SW 1271 (cell line): ENCODE measurements around the gene ARHGAP32.

Experiments used
- DNase-seq, 2 experiments: peaks; one replicate each; lab custom pipeline; 2025; lab: John Stamatoyannopoulos, UW

ARHGAP32 gene

DNA sequence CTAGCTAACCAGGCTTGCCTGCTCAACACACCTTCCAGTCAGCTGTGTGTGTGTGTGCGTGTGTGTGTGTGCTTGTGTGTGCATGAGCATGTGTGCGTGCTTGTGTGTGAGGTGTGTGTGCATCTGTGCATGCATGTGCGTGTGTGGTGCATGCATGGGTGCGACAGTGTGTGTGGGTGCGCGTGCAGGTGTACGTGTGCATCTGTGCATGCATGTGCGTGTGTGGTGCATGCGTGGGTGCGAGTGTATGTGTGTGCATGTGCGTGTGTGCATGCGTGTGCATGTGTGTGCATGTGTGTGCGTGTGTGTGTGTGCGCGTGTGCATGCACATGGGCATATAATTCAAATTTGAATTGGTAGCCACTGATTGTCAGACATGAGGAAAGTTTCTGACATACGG is 239.0 kb downstream of the ARHGAP32 start:
- DNase-seq, result no peak

DNA sequence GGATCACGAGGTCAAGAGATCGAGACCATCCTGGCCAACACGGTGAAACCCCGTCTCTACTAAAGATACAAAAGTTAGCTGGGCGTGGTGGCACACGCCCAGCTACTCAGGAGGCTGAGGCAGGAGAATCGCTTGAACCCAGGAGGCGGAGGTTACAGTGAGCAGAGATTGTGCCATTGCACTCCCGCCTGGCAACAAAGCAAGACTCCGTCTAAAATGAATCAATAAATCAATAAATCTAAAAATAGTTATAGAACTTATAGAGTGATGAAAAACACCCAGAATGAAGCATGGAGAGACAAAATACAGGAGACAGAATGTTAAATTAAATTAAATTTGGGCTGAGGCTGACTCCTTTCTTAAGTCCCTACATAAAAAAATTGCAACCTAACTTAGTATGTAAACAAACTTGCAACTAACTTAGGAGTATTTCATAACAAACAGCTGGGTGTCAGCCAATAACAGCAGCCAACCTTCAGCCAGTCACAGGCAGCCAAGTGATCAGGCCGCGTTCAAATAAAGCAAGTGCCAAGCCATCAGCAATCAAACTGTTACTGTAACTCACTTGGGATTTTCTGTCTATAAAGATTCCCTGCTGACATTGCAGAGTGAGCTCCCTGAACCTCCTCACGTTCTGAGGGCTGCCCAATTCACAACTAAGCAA is 242.2 kb downstream of the ARHGAP32 start:
- no peak for DNase-seq

DNA sequence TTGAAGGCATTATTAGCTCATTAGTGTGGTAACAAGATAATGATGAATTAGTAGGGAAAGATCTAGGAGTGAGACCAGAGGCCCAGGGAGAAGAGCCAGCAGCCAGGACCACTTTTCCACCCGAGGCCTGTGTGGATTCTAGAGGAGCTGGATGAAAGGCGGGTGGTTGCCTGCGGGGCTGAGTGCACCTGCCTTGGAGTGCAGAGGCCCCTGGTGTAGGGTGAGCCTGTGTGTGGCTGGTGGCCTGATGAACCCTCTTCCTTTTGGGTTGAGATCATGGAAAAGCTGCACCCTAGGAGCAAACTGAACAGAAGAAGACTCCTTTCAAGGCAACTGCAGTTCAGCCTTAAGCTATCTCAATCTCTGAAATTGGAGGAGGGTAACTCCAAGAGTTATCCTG is 243.5 kb downstream of the ARHGAP32 start:
- DNase-seq, result no peak

DNA sequence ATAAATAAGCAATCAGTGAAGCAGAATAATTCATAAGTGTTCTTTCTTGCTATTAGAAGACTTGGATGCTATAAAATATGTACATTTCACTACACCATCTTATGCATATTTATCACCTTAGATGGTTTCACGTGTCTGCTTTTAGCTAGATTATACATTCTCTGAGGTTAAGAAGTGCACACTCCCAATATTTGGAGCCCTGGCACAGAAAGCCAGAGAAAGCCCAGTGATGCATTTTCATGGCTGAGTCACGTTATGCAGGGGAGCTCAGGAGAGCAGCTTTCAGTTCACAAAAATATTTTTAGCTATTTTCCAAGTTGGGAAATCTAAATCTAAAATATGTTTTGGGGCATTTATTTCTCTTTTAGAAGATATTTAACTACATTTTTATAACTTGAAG is 244.4 kb downstream of the ARHGAP32 start:
- DNase-seq, result no peak

DNA sequence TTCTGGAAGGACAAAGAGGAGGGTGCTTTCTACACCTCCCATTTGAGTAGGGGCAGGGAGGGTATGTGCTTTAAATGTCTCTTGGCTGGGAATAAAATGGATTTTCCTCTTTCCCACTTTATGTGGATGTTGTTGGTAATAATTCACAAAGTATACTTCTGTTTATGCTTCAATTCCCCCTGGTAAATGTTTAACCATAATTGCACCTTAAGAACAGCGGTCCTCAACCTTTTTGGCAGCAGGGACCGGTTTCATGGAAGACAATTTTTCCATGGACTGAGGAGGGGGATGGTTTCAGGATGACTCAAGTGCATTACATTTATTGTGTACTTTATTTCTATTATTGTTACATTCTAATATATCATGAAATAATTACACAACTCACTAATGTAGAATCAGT is 245.5 kb downstream of the ARHGAP32 start:
- DNase-seq, result no peak

DNA sequence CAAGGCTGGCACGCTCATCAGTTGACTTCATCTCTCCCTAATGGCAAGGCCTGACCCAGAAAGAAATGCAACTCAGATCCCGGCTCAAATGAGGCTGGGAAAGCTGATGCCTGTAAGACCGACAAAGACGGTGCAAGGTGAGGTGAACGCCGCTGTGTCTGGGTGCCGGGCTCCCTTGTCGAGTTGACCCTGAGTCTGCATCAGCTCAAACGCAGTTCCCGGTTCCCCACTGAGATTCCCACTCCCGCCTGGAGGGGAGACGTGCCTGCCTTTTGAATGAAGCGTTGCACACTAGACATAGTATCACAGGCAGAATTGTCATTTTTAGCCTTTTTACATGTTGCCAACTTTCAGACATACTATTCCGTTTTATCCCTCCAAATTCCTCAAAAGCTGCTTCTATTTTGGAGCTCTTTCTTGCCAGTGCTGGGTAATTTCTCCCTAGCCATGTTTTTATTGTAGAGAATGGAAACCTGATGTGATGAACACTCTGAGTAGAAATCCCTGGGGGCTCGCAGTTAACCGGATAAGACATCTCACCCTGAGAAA is 248.6 kb downstream of the ARHGAP32 start:
- no peak for DNase-seq

DNA sequence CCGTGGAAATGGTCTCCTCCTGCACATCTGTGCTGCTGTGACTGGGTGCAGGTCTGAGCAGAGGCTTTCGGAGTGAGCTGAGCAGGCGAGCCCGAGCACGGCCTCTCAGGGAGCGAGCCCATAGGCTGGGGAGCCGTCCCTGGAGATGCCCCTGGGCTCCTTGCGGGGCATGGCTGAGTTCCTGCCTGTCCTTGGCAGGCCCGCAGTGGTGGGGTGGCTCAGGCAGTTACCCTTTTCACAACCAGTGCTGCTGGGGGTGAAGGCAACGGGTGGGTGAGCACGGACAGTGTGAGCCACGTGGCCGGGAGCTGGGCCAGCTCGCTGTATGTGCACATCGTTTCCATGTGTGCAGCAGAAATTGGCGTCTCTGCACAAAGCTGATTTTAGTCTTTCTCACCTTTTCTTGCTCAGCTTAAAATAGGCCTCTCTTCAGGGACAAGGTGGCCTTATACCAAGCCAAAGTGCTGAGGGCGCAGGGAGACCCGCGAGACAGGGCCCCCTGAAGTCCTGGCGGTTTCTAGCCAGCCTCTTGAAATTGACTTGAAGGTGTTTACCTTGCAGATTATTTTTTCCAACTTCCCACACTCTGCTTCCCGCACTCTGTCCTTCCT is 249.2 kb downstream of the ARHGAP32 start, which contains the start of gene TP53AIP1:
TSS of gene TP53AIP1 (minus strand) at position 55 of the 611 bp plus-strand sequence. CDS start 5,053 bp downstream, outside the sequence.
- no peak for DNase-seq

DNA sequence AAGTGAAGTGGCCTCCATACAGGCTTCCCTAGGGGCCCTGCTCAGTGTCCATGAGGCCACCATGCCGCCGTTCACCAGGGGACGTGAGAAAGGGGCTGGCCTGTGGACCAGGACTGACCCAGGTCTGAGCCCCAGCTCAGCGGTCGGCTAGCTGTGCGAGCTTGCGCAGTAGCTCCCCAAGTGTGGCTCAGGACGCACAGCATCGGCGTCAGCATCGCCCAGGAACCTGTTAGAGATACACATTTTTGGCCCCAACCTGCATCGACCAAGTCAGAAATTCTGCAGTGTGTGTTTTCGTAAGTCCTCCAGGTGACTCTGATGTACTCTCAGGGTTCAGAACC is 249.9 kb downstream of the ARHGAP32 start:
- no peak for DNase-seq

DNA sequence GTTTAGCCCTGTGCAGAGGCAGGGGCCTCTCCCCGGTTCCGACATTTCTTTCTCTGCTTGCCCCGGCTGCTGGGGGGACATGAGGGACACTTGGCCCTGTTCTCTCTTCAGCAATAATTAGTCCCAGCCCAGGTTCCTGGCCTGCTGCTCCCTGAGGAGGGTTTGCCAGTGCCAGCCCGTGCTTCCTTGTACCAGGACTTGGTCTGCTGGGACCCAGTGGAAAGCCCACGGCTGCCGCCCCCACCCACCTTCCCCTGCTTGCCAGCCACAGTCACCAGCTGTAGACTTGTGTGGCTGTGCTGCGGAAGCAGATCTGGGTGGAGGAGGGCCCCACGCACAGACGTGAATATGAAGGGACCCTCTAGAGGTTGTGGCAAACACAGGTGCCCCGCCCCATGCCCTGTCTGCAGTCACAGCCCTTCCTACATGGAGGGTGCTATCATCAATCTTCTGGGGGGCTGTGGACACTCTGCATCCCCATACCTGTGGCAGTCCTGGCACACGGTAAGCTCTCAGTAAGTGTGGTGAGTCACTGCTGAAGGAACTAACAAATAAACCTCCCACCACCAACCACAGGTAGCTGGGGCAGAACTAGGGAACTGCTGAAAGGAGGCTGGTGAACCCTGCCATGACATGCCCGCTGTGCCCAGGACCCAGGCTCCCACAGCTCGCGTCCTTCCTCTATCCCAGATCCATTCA is 250.4 kb downstream of the ARHGAP32 start:
- no peak for DNase-seq

DNA sequence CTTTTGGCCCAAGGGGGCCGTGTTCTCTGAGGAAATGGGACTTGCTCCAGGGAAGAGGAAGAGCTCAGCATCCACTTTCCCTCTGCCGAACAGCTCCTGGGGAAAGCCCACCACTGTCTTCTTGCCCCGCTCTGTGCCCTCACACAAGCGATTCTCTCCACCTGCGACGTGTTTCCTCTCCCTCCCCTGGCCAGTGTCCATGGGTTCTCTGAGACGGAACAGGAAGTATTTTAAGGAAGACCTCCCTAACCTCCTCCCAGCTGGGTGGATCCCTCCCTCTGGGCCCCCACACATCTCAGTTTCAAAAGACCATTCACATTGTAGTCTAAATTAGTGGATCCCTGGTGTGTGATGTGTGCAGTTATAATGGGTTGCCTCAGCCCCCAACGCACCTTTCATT is 251.0 kb downstream of the ARHGAP32 start:
- DNase-seq, result no peak

DNA sequence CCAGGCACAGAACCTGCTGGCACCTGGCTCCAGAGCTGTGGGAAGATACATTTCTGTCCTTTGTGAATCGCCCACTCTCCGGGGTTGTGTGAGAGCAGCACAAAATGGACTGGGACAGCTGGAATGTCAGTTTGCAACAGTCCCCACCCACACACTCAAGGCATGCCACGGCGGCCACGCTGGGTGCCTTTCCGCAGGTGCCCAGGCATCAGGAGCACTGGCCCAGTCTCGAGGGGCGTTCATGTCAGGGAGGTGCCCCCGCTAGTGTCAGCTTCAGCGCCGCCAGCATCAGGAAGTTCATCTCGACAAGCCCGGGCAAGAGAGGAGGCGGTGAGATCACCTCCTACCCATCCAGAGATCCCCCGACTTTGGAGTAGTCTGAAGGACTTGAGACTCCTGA is 251.5 kb downstream of the ARHGAP32 start:
- DNase-seq, result no peak

DNA sequence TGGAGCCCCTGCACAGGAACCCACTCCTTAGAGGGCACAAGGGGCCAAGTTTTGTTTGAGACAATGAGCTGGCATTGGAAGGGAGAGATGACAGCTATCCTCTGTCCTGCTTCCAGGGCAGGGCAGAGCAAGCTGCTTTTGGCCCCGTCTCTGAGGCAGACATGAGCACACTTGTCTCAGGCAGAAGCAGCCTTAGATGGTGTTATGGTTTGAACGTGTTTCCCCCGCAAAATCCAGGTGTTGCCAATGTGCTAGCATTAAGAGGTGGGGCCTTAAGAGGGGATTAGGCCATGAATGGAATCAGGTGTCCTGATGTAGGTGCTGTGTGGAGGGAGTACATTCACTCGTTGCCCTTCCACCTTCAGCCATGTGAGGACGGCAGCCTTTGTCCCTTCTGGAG is 252.0 kb downstream of the ARHGAP32 start:
- no peak for DNase-seq

DNA sequence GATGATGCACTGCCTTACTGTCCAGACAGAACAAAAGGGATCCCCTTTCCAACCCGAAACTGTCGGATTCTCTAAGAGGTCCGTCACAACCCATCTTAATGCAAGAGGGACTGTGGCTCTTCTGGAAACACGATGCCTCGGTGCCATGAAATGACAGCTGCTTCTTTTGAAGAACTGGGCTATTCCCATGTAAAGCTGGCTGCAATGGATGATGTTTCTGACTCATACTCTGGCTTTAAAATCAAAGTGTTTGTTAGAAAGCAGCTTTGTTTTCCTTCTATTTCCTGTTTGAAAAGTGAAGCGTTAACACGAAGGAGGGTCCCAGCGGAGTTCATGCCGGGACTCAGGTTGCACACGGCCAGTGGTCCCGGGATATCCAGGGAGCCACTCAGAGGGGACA is 252.5 kb downstream of the ARHGAP32 start:
- DNase-seq, result no peak

DNA sequence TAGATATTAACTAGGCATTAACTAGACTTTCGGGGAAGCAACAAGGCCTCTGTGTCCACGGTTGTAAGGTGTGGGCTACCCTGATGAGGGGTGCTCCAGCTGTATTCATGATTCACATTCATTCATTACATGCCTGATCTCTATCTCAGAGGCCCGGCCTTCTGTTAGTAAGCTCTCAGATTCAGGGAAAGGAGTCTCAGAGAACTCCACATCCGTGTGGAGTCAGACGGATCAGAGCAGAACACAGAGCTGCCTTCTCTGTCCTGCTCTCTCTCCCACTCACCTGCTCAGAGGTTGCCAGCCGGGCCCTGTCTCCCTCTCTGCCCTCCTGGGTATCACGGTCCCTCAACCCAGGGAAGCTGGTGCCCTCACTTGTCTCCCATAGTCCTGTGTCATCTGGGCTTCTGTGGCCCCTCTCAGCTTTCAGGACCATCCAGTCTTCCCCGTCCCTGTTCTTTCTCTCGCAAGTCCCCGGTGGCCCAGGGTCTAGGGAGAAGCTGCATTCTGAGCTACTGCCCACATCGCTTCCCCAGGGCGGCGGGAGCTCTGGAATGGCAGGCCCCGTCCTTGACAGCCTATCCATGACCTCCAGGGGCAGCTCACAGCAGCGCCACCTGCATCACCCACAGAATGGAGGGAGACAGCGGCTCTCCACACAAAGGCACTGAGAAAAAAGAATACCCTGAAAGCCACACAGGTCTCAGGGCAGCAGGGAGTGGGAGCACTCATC is 253.8 kb downstream of the ARHGAP32 start:
- DNase-seq, result no peak

DNA sequence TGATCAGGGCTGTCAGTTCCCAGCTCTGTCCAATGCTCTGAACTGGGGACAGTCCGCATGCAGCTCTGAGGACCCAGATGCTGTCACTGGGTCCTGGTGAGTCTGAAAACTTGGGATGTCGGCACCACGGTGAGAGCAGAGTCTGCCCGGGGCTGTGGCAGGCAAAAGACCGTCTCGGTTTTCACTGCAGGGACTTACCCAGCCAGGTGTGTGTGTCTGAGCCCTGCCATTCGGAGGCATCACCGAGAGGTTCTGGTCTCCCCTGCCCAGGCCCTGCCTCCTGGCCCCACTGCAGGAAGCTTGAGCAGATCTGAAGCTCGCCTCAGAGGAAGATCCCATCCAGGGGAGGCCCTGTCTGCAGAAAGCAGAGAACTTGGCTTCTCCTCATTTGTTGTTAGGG is 254.6 kb downstream of the ARHGAP32 start:
- DNase-seq, result no peak

DNA sequence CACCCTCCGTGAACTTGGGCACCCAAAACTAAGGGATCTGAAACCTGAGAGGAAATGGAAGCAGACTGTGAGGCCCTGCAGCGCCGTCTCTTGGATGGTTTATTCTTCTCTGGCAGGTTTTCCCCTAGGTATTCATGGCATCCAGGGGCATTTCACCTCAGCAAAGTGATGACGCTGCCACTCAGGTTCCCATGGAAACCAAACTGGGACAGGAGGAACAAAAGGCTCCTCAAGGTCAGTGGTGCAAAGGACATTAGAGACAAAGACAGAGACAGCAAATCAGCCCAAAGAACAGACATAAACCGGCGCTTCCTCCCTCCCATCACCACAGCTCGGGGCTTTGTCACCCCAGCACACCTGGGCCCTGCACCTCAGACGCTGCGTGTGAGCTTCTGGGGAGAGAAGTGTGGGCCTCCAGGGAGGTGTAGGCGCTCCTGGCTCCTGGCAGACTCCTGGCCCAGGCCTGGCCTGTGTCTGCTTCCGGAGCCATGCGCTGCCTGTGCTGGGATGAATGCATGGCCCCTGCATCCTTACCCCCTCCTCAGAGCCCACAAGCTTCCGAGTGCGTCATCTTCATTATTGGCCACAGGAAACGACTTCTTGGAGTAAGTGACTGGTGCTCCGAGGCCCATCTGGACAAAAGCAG is 255.4 kb downstream of the ARHGAP32 start:
- no peak for DNase-seq

DNA sequence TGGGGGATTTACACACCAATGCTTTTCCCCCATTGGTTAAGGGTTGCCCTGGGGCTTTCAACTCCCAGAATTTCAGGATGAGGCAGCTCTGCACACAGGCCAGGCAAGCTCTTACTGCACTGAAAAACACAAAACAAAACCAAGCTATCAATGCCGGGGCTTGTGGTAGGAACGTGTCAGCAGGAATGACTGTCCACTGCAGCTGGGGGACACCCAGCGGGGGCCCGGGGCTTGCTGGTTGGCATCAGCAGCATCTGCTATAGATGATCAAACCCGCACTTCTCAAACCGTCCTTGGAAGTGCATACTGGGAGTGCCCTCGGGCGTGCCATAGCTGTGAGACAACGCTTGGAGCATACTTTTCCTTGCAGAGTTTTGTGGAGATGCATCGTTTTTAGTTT is 257.2 kb downstream of the ARHGAP32 start:
- DNase-seq, result no peak

DNA sequence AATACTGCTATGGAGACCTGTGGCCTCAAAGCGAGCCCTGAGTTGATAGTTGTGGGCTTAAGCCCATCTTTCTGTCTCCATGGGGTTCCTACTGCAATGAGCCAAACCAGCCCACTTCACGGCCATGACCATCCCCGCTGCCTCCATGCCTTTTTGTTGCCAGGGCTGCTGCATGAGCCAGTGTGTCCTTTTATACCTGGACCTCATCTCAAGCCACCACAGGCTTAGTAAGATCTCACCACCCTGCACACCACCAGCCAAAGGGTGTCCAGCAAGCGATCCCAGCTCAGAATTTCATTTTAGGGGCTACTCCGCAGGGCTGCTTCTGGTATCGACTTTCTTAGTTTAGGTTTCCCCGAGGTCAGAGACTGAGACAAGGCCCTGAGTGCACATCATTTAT is 257.8 kb downstream of the ARHGAP32 start:
- no peak for DNase-seq

DNA sequence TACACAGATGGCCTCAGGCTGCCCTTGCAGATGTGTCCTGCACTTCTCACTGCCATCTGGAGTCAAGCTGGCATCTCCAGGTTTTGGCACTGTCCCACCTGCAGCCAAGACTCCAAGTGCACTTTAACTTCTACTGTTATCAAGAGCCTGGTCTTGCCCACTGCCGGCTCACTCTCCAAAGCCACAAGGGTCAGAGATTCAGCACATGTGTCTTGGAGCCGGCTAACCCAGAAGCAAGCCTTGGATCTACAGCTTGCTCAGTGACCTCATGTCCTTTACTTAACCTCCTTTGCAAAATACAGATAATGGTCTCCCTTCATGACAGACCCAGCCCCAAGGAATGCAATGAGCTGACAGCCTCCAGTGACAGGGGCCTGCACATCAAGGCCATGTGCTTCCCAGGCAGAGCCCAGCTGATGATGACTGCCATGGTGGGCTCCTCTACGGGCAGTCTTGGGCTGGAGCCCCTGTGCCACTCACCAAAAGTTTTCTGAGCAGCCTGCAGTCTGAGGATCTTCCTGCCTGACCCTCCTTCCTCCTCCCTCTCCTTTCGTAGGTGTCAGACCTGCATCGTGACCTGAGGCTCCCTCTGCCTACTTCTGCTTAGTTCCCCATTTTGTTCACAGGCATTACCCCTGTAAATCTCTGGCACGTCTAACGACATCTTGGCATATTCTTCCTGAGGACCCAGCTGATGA is 258.5 kb downstream of the ARHGAP32 start:
- no peak for DNase-seq

DNA sequence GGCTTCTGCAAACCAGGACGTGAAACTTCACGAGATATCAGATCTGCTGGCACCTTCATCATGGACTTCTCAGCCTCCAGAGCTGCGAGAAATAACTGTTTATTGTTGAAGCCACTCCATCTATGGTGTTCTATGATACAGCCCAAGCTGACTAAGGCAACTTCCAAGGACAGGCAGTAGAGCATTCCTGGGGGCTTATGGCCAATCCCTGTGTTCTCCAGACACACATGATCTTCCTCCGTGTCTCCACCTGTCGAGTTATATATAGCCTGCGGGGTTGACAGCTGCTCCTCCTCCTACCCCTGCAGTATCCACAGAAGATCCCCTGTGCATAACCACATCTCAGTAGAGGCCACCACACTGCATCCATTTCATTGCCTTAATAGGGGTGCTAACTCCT is 260.5 kb downstream of the ARHGAP32 start:
- no peak for DNase-seq

DNA sequence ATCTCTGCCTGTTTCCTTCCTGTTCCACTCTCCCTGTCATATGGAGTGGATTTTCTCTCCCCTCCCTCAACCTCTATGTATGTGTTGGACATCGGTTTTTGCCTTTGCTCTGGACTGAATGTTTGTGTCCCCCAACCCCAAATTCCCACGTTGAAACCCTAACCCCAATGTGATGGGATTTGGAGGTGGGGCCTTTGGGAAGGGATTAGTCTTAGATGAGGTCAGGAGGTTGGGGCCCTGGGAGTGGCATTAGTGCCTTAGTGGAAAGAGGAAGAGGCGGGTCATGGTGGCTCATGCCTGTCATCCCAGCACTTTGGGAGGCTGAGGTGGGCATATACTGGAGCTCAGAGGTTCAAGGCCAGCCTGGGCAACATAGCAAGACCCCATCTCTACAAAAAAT is 261.1 kb downstream of the ARHGAP32 start:
- no peak for DNase-seq
